Lung (tissue), 12 donors: Measurements from ENCODE around the gene FAM240B. TPM values are rescaled to one million over a fixed set of nuclear protein-coding genes. Genes with fewer than 3 reads are reported as not detected.

ENCODE experiments used
- ATAC-seq: fragments of 200-7000 bp; cut with Tn5 transposase; one replicate; pipeline ENCODE4 v1.9.1; 2020; ENCODE audit warnings: moderate number of reproducible peaks; ENCODE audit not compliant: insufficient read depth, low FRiP score
- DNase-seq, 3 donors: peaks; one replicate each; pipeline ENCODE4 v3.0.0-alpha.2; 2013 to 2017
- H3K27ac ChIP-seq, 2 donors: one replicate each; pipeline ENCODE4 v1.5.1; 2013; ENCODE audit warnings: mild to moderate bottlenecking in 2 of 2, moderate library complexity in 2 of 2, control low read depth in 1 of 2, inconsistent platforms in 1 of 2, low read depth in 1 of 2, low read length in 1 of 2
- H3K27me3 ChIP-seq, 3 donors: one replicate each; pipeline ENCODE4 v1.5.1; 2013; ENCODE audit warnings: low read length in 2 of 3; ENCODE audit not compliant: control insufficient read depth in 3 of 3, insufficient read depth in 3 of 3
- H3K36me3 ChIP-seq, 4 donors: one replicate each; pipeline ENCODE4 v1.5.1; 2013; ENCODE audit warnings: low read length in 4 of 4, mild to moderate bottlenecking in 1 of 4, moderate library complexity in 1 of 4; ENCODE audit not compliant: control insufficient read depth in 4 of 4, insufficient read depth in 4 of 4
- H3K4me1 ChIP-seq, 5 donors: one replicate each; pipeline ENCODE4 v1.5.1; 2013; ENCODE audit warnings: low read length in 5 of 5, mild to moderate bottlenecking in 2 of 5, moderate library complexity in 1 of 5; ENCODE audit not compliant: control insufficient read depth in 5 of 5, insufficient read depth in 5 of 5
- H3K4me3 ChIP-seq: one replicate; pipeline ENCODE4 v1.5.1; 2013; ENCODE audit warnings: mild to moderate bottlenecking, control low read depth, moderate library complexity
- H3K9ac ChIP-seq, 2 donors: one replicate each; pipeline ENCODE4 v1.5.1; 2013; ENCODE audit warnings: low read length in 2 of 2, control low read depth in 1 of 2; ENCODE audit not compliant: insufficient read depth in 1 of 2
- H3K9me3 ChIP-seq, 4 donors: one replicate each; pipeline ENCODE4 v1.5.1; 2013; ENCODE audit warnings: low read length in 3 of 4, mild to moderate bottlenecking in 1 of 4, moderate library complexity in 1 of 4; ENCODE audit not compliant: control insufficient read depth in 4 of 4, insufficient read depth in 3 of 4
- CTCF ChIP-seq: IDR thresholded peaks from 2 replicates; pipeline ENCODE4 v1.5.1; 2012; ENCODE audit warnings: mild to moderate bottlenecking; ENCODE audit errors: control extremely low read depth, extremely low read depth
- WGBS, 2 donors: extraction: QIAGEN DNeasy Blood & Tissue Kit; methylation state at CpG; one replicate each; pipeline ENCODE4 v1.1.7; 2013; 5-methylcytosine and 5-hydroxymethylcytosine counted together
- polyA plus RNA-seq, 2 donors: library from polyadenylated mRNA; stranded (reverse); fragments of 200-250 nt; gene quantifications; one replicate each; pipeline ENCODE4 v1.2.1, GENCODE V29; 2013
- total RNA-seq, 2 donors: library from RNA; depleted of rRNA in 1 of 2; stranded (reverse); fragments of >200 nt in 1 of 2; gene quantifications; one replicate each; pipeline ENCODE4 v1.2.1, GENCODE V29; 2014 to 2021
- donor health status: control.
- donor health status: control.
- donor health status: Bipolar disorder and iron deficiency.
- donor health status: healthy.
- donor health status: DM: yes; HTN: yes; CAD: no.

Gene FAM240B
- total and polyA plus RNA-seq, 4 donors: not detected

- TF ChIP-seq CTCF: no peak
- WGBS, 2 donors: 69 to 84% methylated on average over 8 of the region's 8 CpGs
- Histone ChIP-seq H3K27me3 (no peaks in the 10 kb centered on the region), H3K9ac (no peak overlapping the region), H3K36me3 (no peaks in the 10 kb centered on the region), H3K4me3 (no peak overlapping the region), H3K4me1 (no peaks in the 10 kb centered on the region), H3K9me3 (no peaks in the 10 kb centered on the region), H3K27ac (no peak overlapping the region)
- ATAC-seq (no peak), DNase-seq (no peak)
Measured at GRCh38 chr9:38747067-38747466, 27.1 kb upstream of the FAM240B start.

GRCh38 chr9:38746303-38746702 lies 26.4 kb upstream of the FAM240B start:
- 77 to 81% methylated on average over 4 of the region's 4 CpGs for WGBS, 2 donors
- Histone ChIP-seq H3K27me3 (no peaks in the 10 kb centered on the region), H3K27ac (no peak overlapping the region), H3K36me3 (no peaks in the 10 kb centered on the region), H3K9ac (no peak overlapping the region), H3K9me3 (no peaks in the 10 kb centered on the region), H3K4me1 (no peaks in the 10 kb centered on the region), H3K4me3 (no peak overlapping the region)
- DNase-seq (no peak), ATAC-seq (no peak)
- no peak for TF ChIP-seq CTCF

- Histone ChIP-seq H3K36me3 (no peaks in the 10 kb centered on the region), H3K27me3 (peaks cover 0 to 3% (median 0%) of the 10 kb centered on the region in 3 donors), H3K9me3 (no peaks in the 10 kb centered on the region), H3K9ac (no peak overlapping the region), H3K27ac (no peak overlapping the region), H3K4me3 (no peak overlapping the region), H3K4me1 (no peaks in the 10 kb centered on the region)
- ATAC-seq: no peak
- no peak for TF ChIP-seq CTCF
- WGBS, 2 donors: 69 to 88% methylated on average over 3 of the region's 3 CpGs
- no peak for DNase-seq
Measured at GRCh38 chr9:38744484-38744883, 24.6 kb upstream of the FAM240B start.

GRCh38 chr9:38737246-38737645 lies 17.3 kb upstream of the FAM240B start:
- peaks cover 0 to 3% (median 0%) of the 10 kb centered on the region in 3 donors for H3K27me3 ChIP-seq
- 66 to 79% methylated on average over 2 of the region's 2 CpGs for WGBS, 2 donors
- peaks cover 0 to 2% (median 0%) of the 10 kb centered on the region in 5 donors for H3K4me1 ChIP-seq
- H3K4me3 ChIP-seq: no peak overlapping the region
- no peak overlapping the region for H3K27ac ChIP-seq
- H3K9ac ChIP-seq: no peak overlapping the region
- peaks cover 0 to 4% (median 0%) of the 10 kb centered on the region in 4 donors for H3K9me3 ChIP-seq
- no peak for DNase-seq
- no peaks in the 10 kb centered on the region for H3K36me3 ChIP-seq
- no peak for ATAC-seq
- no peak for TF ChIP-seq CTCF
